ENCODE measurements around the gene SOS1. TPM values are rescaled to one million over a fixed set of nuclear protein-coding genes. Genes with fewer than 3 reads are reported as not detected.

SOS1 gene
- total and polyA plus RNA-seq, 2 of the 13 experiments (the other 11 are each of a cell fraction or from before 2014, with no cell fraction given) = 20.8 to 60.4 TPM

DNA sequence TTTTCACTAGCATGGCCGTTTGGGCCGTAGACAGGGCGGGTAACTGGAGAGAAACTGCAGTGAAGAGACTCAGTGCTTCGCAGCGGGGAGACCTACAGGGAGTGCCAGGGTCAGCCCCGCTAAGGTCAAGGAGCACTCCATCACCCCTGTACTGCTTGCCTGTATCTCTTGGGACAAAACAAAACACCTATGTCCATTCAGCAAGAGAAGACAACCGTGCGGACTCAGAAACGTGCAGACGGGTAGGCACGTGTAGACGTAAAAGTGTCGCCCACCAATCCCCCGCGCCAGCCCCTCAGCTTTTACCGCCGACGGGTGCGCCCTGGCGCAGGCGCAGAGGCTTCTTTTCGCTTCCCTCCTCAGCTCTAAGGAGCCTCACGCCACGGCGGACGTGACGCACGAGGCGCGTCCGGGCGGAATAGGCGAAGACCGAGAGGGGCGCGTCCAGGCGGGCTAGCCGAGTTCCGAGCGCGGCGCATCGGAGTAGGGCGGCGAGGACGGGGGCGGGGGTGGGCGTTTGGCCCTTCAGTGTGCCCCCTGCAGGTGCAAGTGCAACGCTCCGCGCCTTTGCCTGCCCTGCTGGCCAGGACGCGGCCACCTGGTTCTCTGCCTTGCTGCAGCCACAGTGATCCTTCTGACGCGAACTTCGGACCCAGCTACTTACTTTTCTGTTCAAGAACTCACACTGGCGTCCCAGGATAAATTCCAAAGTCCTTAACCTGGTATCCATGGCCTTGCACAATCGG is 3.3 kb upstream of the SOS1 start (continued):
- TF ChIP-seq, protein P1, sequence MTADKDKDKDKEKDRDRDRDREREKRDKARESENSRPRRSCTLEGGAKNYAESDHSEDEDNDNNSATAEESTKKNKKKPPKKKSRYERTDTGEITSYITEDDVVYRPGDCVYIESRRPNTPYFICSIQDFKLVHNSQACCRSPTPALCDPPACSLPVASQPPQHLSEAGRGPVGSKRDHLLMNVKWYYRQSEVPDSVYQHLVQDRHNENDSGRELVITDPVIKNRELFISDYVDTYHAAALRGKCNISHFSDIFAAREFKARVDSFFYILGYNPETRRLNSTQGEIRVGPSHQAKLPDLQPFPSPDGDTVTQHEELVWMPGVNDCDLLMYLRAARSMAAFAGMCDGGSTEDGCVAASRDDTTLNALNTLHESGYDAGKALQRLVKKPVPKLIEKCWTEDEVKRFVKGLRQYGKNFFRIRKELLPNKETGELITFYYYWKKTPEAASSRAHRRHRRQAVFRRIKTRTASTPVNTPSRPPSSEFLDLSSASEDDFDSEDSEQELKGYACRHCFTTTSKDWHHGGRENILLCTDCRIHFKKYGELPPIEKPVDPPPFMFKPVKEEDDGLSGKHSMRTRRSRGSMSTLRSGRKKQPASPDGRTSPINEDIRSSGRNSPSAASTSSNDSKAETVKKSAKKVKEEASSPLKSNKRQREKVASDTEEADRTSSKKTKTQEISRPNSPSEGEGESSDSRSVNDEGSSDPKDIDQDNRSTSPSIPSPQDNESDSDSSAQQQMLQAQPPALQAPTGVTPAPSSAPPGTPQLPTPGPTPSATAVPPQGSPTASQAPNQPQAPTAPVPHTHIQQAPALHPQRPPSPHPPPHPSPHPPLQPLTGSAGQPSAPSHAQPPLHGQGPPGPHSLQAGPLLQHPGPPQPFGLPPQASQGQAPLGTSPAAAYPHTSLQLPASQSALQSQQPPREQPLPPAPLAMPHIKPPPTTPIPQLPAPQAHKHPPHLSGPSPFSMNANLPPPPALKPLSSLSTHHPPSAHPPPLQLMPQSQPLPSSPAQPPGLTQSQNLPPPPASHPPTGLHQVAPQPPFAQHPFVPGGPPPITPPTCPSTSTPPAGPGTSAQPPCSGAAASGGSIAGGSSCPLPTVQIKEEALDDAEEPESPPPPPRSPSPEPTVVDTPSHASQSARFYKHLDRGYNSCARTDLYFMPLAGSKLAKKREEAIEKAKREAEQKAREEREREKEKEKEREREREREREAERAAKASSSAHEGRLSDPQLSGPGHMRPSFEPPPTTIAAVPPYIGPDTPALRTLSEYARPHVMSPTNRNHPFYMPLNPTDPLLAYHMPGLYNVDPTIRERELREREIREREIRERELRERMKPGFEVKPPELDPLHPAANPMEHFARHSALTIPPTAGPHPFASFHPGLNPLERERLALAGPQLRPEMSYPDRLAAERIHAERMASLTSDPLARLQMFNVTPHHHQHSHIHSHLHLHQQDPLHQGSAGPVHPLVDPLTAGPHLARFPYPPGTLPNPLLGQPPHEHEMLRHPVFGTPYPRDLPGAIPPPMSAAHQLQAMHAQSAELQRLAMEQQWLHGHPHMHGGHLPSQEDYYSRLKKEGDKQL (CRISPR knock-in tag; IDR thresholded peaks at IDR 0.05; ENCODE audit: low read depth) = peak; percentile 50; the same call in 1 of the 2 replicates
- peak; percentile 92; the same call in 1 of the 2 replicates for TF ChIP-seq ZNF782 (CRISPR knock-in tag; IDR thresholded peaks at IDR 0.05; ENCODE audit: borderline replicate concordance)
- TF ChIP-seq ELF1 (CRISPR knock-in tag; IDR thresholded peaks at IDR 0.05) = peak; percentile 90
- TF ChIP-seq, protein P2, sequence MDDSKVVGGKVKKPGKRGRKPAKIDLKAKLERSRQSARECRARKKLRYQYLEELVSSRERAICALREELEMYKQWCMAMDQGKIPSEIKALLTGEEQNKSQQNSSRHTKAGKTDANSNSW (CRISPR knock-in tag; IDR thresholded peaks at IDR 0.05; ENCODE audit: borderline replicate concordance) = peak; percentile 93; the same call in 1 of the 2 replicates
- peak; percentile 58 for TF ChIP-seq ZNF264 (CRISPR knock-in tag; IDR thresholded peaks at IDR 0.05)
- TF ChIP-seq PCBP2 (optimal IDR thresholded peaks at IDR 0.05; ENCODE audit: low read depth, low read length, poor library complexity, severe bottlenecking) = no peak
- peak; percentile 58 for TF ChIP-seq RBM22 (optimal IDR thresholded peaks at IDR 0.05; ENCODE audit: low read length)
- TF ChIP-seq, protein P3, sequence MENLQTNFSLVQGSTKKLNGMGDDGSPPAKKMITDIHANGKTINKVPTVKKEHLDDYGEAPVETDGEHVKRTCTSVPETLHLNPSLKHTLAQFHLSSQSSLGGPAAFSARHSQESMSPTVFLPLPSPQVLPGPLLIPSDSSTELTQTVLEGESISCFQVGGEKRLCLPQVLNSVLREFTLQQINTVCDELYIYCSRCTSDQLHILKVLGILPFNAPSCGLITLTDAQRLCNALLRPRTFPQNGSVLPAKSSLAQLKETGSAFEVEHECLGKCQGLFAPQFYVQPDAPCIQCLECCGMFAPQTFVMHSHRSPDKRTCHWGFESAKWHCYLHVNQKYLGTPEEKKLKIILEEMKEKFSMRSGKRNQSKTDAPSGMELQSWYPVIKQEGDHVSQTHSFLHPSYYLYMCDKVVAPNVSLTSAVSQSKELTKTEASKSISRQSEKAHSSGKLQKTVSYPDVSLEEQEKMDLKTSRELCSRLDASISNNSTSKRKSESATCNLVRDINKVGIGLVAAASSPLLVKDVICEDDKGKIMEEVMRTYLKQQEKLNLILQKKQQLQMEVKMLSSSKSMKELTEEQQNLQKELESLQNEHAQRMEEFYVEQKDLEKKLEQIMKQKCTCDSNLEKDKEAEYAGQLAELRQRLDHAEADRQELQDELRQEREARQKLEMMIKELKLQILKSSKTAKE (CRISPR knock-in tag; IDR thresholded peaks at IDR 0.05; ENCODE audit: borderline replicate concordance) = 0 out of 2 replicates have a peak, but pooled peaks have one; percentile 69
- no peak for TF ChIP-seq ZNF282 (IDR thresholded peaks at IDR 0.05; ENCODE audit: partially characterized antibody)
- peak; percentile 12 for TF ChIP-seq ZNF280D (CRISPR knock-in tag; IDR thresholded peaks at IDR 0.05)
- TF ChIP-seq KLF6 (CRISPR knock-in tag; IDR thresholded peaks at IDR 0.05) = peak; percentile 94
- peak; percentile 99 for TF ChIP-seq KMT2B (CRISPR knock-in tag; IDR thresholded peaks at IDR 0.05)
- TF ChIP-seq DNMT3B (CRISPR knock-in tag; conservative IDR thresholded peaks at IDR 0.05) = no peak
- peak; percentile 86 for TF ChIP-seq DRAP1 (CRISPR knock-in tag; IDR thresholded peaks at IDR 0.05)
- peak; percentile 51 for TF ChIP-seq AGO2 (optimal IDR thresholded peaks at IDR 0.05; ENCODE audit: low read depth, low read length)
- TF ChIP-seq SMARCE1 (IDR thresholded peaks at IDR 0.05; ENCODE audit: borderline replicate concordance) = no peak
- TF ChIP-seq PPARG (CRISPR knock-in tag; conservative IDR thresholded peaks at IDR 0.05) = peak; percentile 70
- TF ChIP-seq SMAD9 (CRISPR knock-in tag; IDR thresholded peaks at IDR 0.05) = peak; percentile 97; the same call in 1 of the 2 replicates

All from HepG2 (cell line).